Measurements from ENCODE around the gene TLE4.

DNA sequence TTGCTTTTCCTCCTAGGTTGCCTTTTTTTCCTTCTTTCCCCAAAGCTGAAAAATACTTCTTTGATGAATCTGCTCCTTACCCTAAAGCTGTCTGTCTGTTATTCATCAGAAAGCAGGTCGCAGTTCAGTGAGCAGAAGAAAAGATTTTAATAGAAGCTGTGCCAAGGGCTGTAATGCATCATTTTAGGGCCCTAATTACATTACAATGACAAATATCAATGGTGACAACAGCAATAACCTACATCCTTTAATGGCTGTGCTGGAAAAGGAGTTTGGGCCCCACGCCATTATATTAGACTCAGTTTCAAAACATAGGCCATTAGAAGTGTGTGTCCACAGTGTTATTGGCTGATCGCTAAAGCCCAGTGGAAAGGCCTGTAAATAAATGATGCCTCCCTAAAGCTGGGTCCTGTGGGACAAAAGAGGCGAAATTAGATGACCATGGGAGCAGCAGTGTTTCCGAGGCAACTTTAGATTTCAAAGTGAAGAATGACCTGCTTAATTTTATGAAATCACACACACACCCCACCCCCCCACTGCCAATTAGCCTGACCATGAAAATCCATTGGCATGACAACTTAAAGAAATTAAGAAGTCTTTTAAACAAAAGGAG is 38.4 kb downstream of the TLE4 start:
- no peak for TF ChIP-seq POLR2A (IDR thresholded peaks at IDR 0.05)
- TF ChIP-seq, protein P1, sequence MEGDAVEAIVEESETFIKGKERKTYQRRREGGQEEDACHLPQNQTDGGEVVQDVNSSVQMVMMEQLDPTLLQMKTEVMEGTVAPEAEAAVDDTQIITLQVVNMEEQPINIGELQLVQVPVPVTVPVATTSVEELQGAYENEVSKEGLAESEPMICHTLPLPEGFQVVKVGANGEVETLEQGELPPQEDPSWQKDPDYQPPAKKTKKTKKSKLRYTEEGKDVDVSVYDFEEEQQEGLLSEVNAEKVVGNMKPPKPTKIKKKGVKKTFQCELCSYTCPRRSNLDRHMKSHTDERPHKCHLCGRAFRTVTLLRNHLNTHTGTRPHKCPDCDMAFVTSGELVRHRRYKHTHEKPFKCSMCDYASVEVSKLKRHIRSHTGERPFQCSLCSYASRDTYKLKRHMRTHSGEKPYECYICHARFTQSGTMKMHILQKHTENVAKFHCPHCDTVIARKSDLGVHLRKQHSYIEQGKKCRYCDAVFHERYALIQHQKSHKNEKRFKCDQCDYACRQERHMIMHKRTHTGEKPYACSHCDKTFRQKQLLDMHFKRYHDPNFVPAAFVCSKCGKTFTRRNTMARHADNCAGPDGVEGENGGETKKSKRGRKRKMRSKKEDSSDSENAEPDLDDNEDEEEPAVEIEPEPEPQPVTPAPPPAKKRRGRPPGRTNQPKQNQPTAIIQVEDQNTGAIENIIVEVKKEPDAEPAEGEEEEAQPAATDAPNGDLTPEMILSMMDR (IDR thresholded peaks at IDR 0.05), result no peak
